Activated CD4-positive, alpha-beta T cell treated with anti-CD3 and anti-CD28 coated beads, Interleukin-2, amount 10 ng/mL, durations not matched to agents 7 days and 5 days (primary cell): ENCODE measurements around the gene OR10A5. TPM values are rescaled to one million over a fixed set of nuclear protein-coding genes. Genes with fewer than 3 reads are reported as not detected.
"Not testable (repeated sequence)": the region's sequence is repeated elsewhere in the genome, so short reads cannot be mapped to it uniquely, and the experiment has no call there.

Experiments
- CTCF ChIA-PET: fragments of 350-600 bp; sonication (Branson Sonifier 250); formaldehyde crosslinking; loops from one replicate; lab custom pipeline; 2021; ENCODE audit warnings: antibody characterized with exemption; lab: Charles Lee
- POLR2A ChIA-PET: fragments of 350-600 bp; sonication (Branson Sonifier 250); formaldehyde crosslinking; loops from one replicate; lab custom pipeline; 2021; ENCODE audit warnings: antibody characterized with exemption; lab: Charles Lee
- DNase-seq: peaks from one replicate; pipeline ENCODE4 v3.0.0-alpha.2; 2020
- H3K27ac Mint-ChIP-seq: one replicate; pipeline ENCODE4 v1.8.0; 2021; ENCODE audit warnings: mild to moderate bottlenecking, moderate library complexity, mixed read lengths
- H3K27me3 Mint-ChIP-seq: one replicate; pipeline ENCODE4 v1.8.0; 2021; ENCODE audit warnings: mixed read lengths
- H3K36me3 Mint-ChIP-seq: one replicate; pipeline ENCODE4 v1.8.0; 2021; ENCODE audit warnings: low read depth, mixed read lengths
- H3K4me1 Mint-ChIP-seq: one replicate; pipeline ENCODE4 v1.8.0; 2021; ENCODE audit warnings: mixed read lengths
- H3K4me3 Mint-ChIP-seq: one replicate; pipeline ENCODE4 v1.8.0; 2021; ENCODE audit warnings: mild to moderate bottlenecking, moderate library complexity, mixed read lengths
- H3K9me3 Mint-ChIP-seq: one replicate; pipeline ENCODE4 v1.8.0; 2021; ENCODE audit warnings: mixed read lengths
- total RNA-seq, 2 experiments: library from RNA; stranded (reverse); gene quantifications; one replicate each; pipeline ENCODE4 v1.2.3, GENCODE V29; 2021

OR10A5 gene
- total RNA-seq, 2 experiments from 2014 or later, result not detected

- H3K4me1 Mint-ChIP-seq, result peaks cover 3% of the 10 kb centered on the region
- peaks cover 5% of the 10 kb centered on the region for H3K27me3 Mint-ChIP-seq
- no peak for DNase-seq
- H3K9me3 Mint-ChIP-seq, result no peaks in the 10 kb centered on the region
- POLR2A ChIA-PET, result no interaction called here
- H3K4me3 Mint-ChIP-seq, result no peak overlapping the region
- CTCF ChIA-PET, result no interaction called here
- H3K36me3 Mint-ChIP-seq, result no peaks in the 10 kb centered on the region
- H3K27ac Mint-ChIP-seq, result no peak overlapping the region
These were observed 3.8 kb upstream of the OR10A5 start for GRCh38 chr11:6841694-6842093.

- ChIA-PET POLR2A (no interaction called here), CTCF (no interaction called here)
- H3K36me3 Mint-ChIP-seq, result no peaks in the 10 kb centered on the region
- no peak for DNase-seq
- H3K4me3 Mint-ChIP-seq, result no peak overlapping the region
- no peak overlapping the region for H3K27ac Mint-ChIP-seq
- no peaks in the 10 kb centered on the region for H3K9me3 Mint-ChIP-seq
- peaks cover 3% of the 10 kb centered on the region for H3K27me3 Mint-ChIP-seq
- peaks cover 3% of the 10 kb centered on the region for H3K4me1 Mint-ChIP-seq
These were observed 1.8 kb upstream of the OR10A5 start for GRCh38 chr11:6843670-6844069.

- DNase-seq, result no peak
- Mint-ChIP-seq H3K4me1 (peaks cover 3% of the 10 kb centered on the region), H3K4me3 (no peak overlapping the region), H3K36me3 (no peaks in the 10 kb centered on the region), H3K27ac (no peak overlapping the region), H3K27me3 (peaks cover 3% of the 10 kb centered on the region), H3K9me3 (no peaks in the 10 kb centered on the region)
- ChIA-PET CTCF (interaction anchor here (0.6 kb wide), 1 partner anchor 20 kb away, joined by 3 read pairs; no protein-coding TSS in a partner anchor), POLR2A (no interaction called here)
These were observed 1.1 kb upstream of the OR10A5 start for GRCh38 chr11:6844356-6844755.

GRCh38 chr11:6850526-6850925 lies 5.0 kb downstream of the OR10A5 start:
- Mint-ChIP-seq H3K4me3 (no peak overlapping the region), H3K27me3 (no peaks in the 10 kb centered on the region), H3K4me1 (no peaks in the 10 kb centered on the region), H3K27ac (no peak overlapping the region), H3K36me3 (no peaks in the 10 kb centered on the region), H3K9me3 (peaks cover 12% of the 10 kb centered on the region)
- ChIA-PET CTCF (no interaction called here), POLR2A (no interaction called here)
- no peak for DNase-seq

GRCh38 chr11:6854801-6855200 lies 9.3 kb downstream of the OR10A5 start:
- H3K27me3 Mint-ChIP-seq, POLR2A ChIA-PET, H3K36me3 Mint-ChIP-seq, CTCF ChIA-PET, H3K4me3 Mint-ChIP-seq, DNase-seq, H3K27ac Mint-ChIP-seq, H3K4me1 Mint-ChIP-seq: not testable (repeated sequence)
- peaks cover 12% of the 10 kb centered on the region for H3K9me3 Mint-ChIP-seq

GRCh38 chr11:6855971-6856541 lies 10.6 kb downstream of the OR10A5 start:
- CTCF ChIA-PET, result no interaction called here
- Mint-ChIP-seq H3K4me3 (no peak overlapping the region), H3K4me1 (peaks cover 8% of the 10 kb centered on the region), H3K27ac (no peak overlapping the region), H3K27me3 (peaks cover 2% of the 10 kb centered on the region), H3K36me3 (no peaks in the 10 kb centered on the region), H3K9me3 (peaks cover 12% of the 10 kb centered on the region)
- POLR2A ChIA-PET, result no interaction called here
- DNase-seq, result no peak

- ChIA-PET CTCF (no interaction called here), POLR2A (no interaction called here)
- no peak overlapping the region for H3K4me3 Mint-ChIP-seq
These were observed 11.4 kb downstream of the OR10A5 start for GRCh38 chr11:6856871-6857270.

GRCh38 chr11:6862961-6863360 lies 17.5 kb downstream of the OR10A5 start, which contains the start of gene OR10A2:
TSS of gene OR10A2 (plus strand) at chr11:6863057. CDS start at chr11:6869755, 6,698 bp downstream.
- Mint-ChIP-seq H3K27ac (no peak within 1 kb of the TSS), H3K9me3 (no peaks in the 10 kb centered on the region), H3K4me1 (no peaks in the 10 kb centered on the region), H3K36me3 (no peaks in the 10 kb centered on the region), H3K4me3 (no peak within 1 kb of the TSS), H3K27me3 (peaks cover 6% of the 10 kb centered on the region)
- POLR2A ChIA-PET, result no interaction called here
- no peak for DNase-seq
- CTCF ChIA-PET, result interaction anchor here (1.1 kb wide), 1 partner anchor 30 kb away, joined by 3 read pairs; no protein-coding TSS in a partner anchor

More at GRCh38 chr11:6856871-6857270, 11.4 kb downstream of the OR10A5 start:
- Mint-ChIP-seq H3K4me1 (peaks cover 8% of the 10 kb centered on the region), H3K27ac (no peak overlapping the region), H3K36me3 (no peaks in the 10 kb centered on the region), H3K27me3 (peaks cover 2% of the 10 kb centered on the region), H3K9me3 (peaks cover 9% of the 10 kb centered on the region)
- DNase-seq, result no peak

GRCh38 chr11:6864438-6864837 lies 19.0 kb downstream of the OR10A5 start:
- Mint-ChIP-seq H3K36me3 (no peaks in the 10 kb centered on the region), H3K27me3 (peaks cover 6% of the 10 kb centered on the region), H3K27ac (no peak overlapping the region), H3K9me3 (no peaks in the 10 kb centered on the region), H3K4me3 (no peak overlapping the region), H3K4me1 (no peaks in the 10 kb centered on the region)
- ChIA-PET CTCF (interaction anchor here (0.6 kb wide), 2 partner anchors 20 to 353 kb away, joined by 3 to 5 read pairs; no protein-coding TSS in a partner anchor), POLR2A (no interaction called here)
- DNase-seq, result no peak

- Mint-ChIP-seq H3K36me3 (no peaks in the 10 kb centered on the region), H3K4me1 (no peaks in the 10 kb centered on the region), H3K27me3 (peaks cover 2% of the 10 kb centered on the region), H3K4me3 (no peak overlapping the region), H3K9me3 (no peaks in the 10 kb centered on the region), H3K27ac (no peak overlapping the region)
- DNase-seq, result no peak
- ChIA-PET CTCF (no interaction called here), POLR2A (no interaction called here)
These were observed 25.8 kb downstream of the OR10A5 start for GRCh38 chr11:6871278-6871677.

GRCh38 chr11:6875761-6876160 lies 30.3 kb downstream of the OR10A5 start:
- Mint-ChIP-seq H3K27ac (no peak overlapping the region), H3K4me3 (no peak overlapping the region), H3K27me3 (no peaks in the 10 kb centered on the region), H3K9me3 (no peaks in the 10 kb centered on the region), H3K4me1 (no peaks in the 10 kb centered on the region), H3K36me3 (no peaks in the 10 kb centered on the region)
- ChIA-PET CTCF (no interaction called here), POLR2A (no interaction called here)
- DNase-seq, result no peak

- ChIA-PET CTCF (no interaction called here), POLR2A (interaction anchor here (0.6 kb wide), 1 partner anchor 14 kb away, joined by 4 read pairs; no protein-coding TSS in a partner anchor)
- H3K4me1 Mint-ChIP-seq, result no peaks in the 10 kb centered on the region
These were observed 30.8 kb downstream of the OR10A5 start, which contains the start of gene OR10A4 for GRCh38 chr11:6876325-6876724. TSS of gene OR10A4 (plus strand) at chr11:6876625. CDS start at chr11:6876648, 23 bp downstream.

GRCh38 chr11:6876914-6877313 lies 31.4 kb downstream of the OR10A5 start:
- Mint-ChIP-seq H3K36me3 (no peaks in the 10 kb centered on the region), H3K27me3 (no peaks in the 10 kb centered on the region), H3K9me3 (no peaks in the 10 kb centered on the region), H3K4me3 (no peak overlapping the region), H3K4me1 (no peaks in the 10 kb centered on the region), H3K27ac (no peak overlapping the region)
- CTCF ChIA-PET, result no interaction called here
- DNase-seq, result no peak
- POLR2A ChIA-PET, result no interaction called here

More at GRCh38 chr11:6876325-6876724, 30.8 kb downstream of the OR10A5 start, which contains the start of gene OR10A4:
- Mint-ChIP-seq H3K27ac (no peak within 1 kb of the TSS), H3K27me3 (no peaks in the 10 kb centered on the region), H3K36me3 (no peaks in the 10 kb centered on the region), H3K4me3 (no peak within 1 kb of the TSS), H3K9me3 (no peaks in the 10 kb centered on the region)
- DNase-seq, result no peak

- CTCF ChIA-PET, result no interaction called here
- H3K36me3 Mint-ChIP-seq, result no peaks in the 10 kb centered on the region
- DNase-seq, result no peak
- POLR2A ChIA-PET, result no interaction called here
- H3K27me3 Mint-ChIP-seq, result peaks cover 21% of the 10 kb centered on the region
- no peak overlapping the region for H3K27ac Mint-ChIP-seq
- no peaks in the 10 kb centered on the region for H3K9me3 Mint-ChIP-seq
- no peaks in the 10 kb centered on the region for H3K4me1 Mint-ChIP-seq
- no peak overlapping the region for H3K4me3 Mint-ChIP-seq
These were observed 37.3 kb downstream of the OR10A5 start for GRCh38 chr11:6882751-6883150.
